OCI-LY1 (cell line): Measurements from ENCODE around the gene UNC5CL.

Experiments used
- H2AFZ ChIP-seq: fragments of 200-600 bp; sonication (generic), shearing (Covaris generic); 2 replicates; pipeline ENCODE4 v1.6.0; 2014; ENCODE audit warnings: antibody characterized with exemption, mild to moderate bottlenecking, low read length
- H3F3A ChIP-seq: fragments of 200-600 bp; sonication (generic), shearing (Covaris generic); 2 replicates; pipeline ENCODE4 v1.6.0; 2014; ENCODE audit warnings: mild to moderate bottlenecking, antibody characterized with exemption, low read length, moderate library complexity; ENCODE audit not compliant: insufficient read depth
- H3K27ac ChIP-seq: fragments of 200-600 bp; sonication (generic); 2 replicates; pipeline ENCODE4 v1.5.1; 2014; ENCODE audit warnings: low read length, mixed run types, mild to moderate bottlenecking, low read depth; ENCODE audit not compliant: poor library complexity, severe bottlenecking
- H3K27me3 ChIP-seq: fragments of 200-600 bp; sonication (generic); 2 replicates; pipeline ENCODE4 v1.6.0; 2014; ENCODE audit warnings: antibody characterized with exemption, mild to moderate bottlenecking, low read length, moderate library complexity; ENCODE audit not compliant: insufficient read depth
- H3K36me3 ChIP-seq: fragments of 200-600 bp; sonication (generic); 2 replicates; pipeline ENCODE4 v1.6.1; 2014; ENCODE audit warnings: mild to moderate bottlenecking, antibody characterized with exemption, low read length, moderate library complexity, mixed read lengths; ENCODE audit not compliant: insufficient read depth
- H3K4me1 ChIP-seq: fragments of 200-600 bp; sonication (generic); 2 replicates; pipeline ENCODE4 v1.5.1; 2014; ENCODE audit warnings: mild to moderate bottlenecking, low read length, moderate library complexity; ENCODE audit not compliant: insufficient read depth, severe bottlenecking
- H3K4me2 ChIP-seq: fragments of 200-600 bp; sonication (generic), shearing (Covaris generic); 2 replicates; pipeline ENCODE4 v1.6.1; 2014; ENCODE audit warnings: low read length
- H3K4me3 ChIP-seq: fragments of 200-600 bp; sonication (generic); 2 replicates; pipeline ENCODE4 v1.5.1; 2014; ENCODE audit warnings: low read length, low read depth, mild to moderate bottlenecking, mixed read lengths; ENCODE audit not compliant: poor library complexity, severe bottlenecking
- H3K79me2 ChIP-seq: fragments of 200-600 bp; shearing (Covaris generic); 2 replicates; pipeline ENCODE4 v1.6.1; 2016; ENCODE audit warnings: mixed run types, low read length, mixed read lengths; ENCODE audit not compliant: insufficient read depth
- H3K9ac ChIP-seq: fragments of 200-600 bp; sonication (generic), shearing (Covaris generic); 2 replicates; pipeline ENCODE4 v1.6.1; 2014; ENCODE audit warnings: mild to moderate bottlenecking, low read length, mixed read lengths
- H3K9me2 ChIP-seq: fragments of 200-600 bp; sonication (generic), shearing (Covaris generic); 2 replicates; pipeline ENCODE4 v1.6.1; 2014; ENCODE audit warnings: low read depth, mild to moderate bottlenecking, low read length, mixed read lengths
- H3K9me3 ChIP-seq: fragments of 200-600 bp; shearing (Covaris generic); 2 replicates; pipeline ENCODE4 v1.6.1; 2014; ENCODE audit warnings: low read length, mixed read lengths
- H4K20me1 ChIP-seq: fragments of 200-600 bp; sonication (generic), shearing (Covaris generic); 2 replicates; pipeline ENCODE4 v1.6.0; 2016; ENCODE audit warnings: mild to moderate bottlenecking, low read length; ENCODE audit not compliant: insufficient read depth
- EZH2 ChIP-seq: fragments of 200-600 bp; sonication (generic), shearing (Covaris generic); IDR thresholded peaks from 2 replicates; pipeline ENCODE4 v1.8.0; 2017; ENCODE audit warnings: borderline replicate concordance, mixed run types, mild to moderate bottlenecking, antibody characterized with exemption, low read length, moderate library complexity, mixed read lengths
- TF ChIP-seq, protein P1 (sequence below): fragments of 200-600 bp; sonication (generic), shearing (Covaris generic); IDR thresholded peaks from 2 replicates; pipeline ENCODE4 v1.5.1; 2017; ENCODE audit warnings: mild to moderate bottlenecking, antibody characterized with exemption, low read length, moderate library complexity, mixed read lengths

Gene UNC5CL

GRCh38 chr6:41066867-41067304, 27.9 kb upstream of the UNC5CL start:
- H3K4me3 ChIP-seq: no peak overlapping the region
- no peak overlapping the region for H3K9ac ChIP-seq
- no peak overlapping the region for H3K27ac ChIP-seq
- no peaks in the 10 kb centered on the region for H3K9me3 ChIP-seq
- TF ChIP-seq, protein P1, sequence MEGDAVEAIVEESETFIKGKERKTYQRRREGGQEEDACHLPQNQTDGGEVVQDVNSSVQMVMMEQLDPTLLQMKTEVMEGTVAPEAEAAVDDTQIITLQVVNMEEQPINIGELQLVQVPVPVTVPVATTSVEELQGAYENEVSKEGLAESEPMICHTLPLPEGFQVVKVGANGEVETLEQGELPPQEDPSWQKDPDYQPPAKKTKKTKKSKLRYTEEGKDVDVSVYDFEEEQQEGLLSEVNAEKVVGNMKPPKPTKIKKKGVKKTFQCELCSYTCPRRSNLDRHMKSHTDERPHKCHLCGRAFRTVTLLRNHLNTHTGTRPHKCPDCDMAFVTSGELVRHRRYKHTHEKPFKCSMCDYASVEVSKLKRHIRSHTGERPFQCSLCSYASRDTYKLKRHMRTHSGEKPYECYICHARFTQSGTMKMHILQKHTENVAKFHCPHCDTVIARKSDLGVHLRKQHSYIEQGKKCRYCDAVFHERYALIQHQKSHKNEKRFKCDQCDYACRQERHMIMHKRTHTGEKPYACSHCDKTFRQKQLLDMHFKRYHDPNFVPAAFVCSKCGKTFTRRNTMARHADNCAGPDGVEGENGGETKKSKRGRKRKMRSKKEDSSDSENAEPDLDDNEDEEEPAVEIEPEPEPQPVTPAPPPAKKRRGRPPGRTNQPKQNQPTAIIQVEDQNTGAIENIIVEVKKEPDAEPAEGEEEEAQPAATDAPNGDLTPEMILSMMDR: peak; percentile 87
- TF ChIP-seq EZH2: no peak
- H3K27me3 ChIP-seq: no peaks in the 10 kb centered on the region
- no peaks in the 10 kb centered on the region for H3K79me2 ChIP-seq
- peaks cover 33% of the 10 kb centered on the region for H3K36me3 ChIP-seq
- H4K20me1 ChIP-seq: no peaks in the 10 kb centered on the region
- H3K4me2 ChIP-seq: no peak overlapping the region
- no peaks in the 10 kb centered on the region for H3F3A ChIP-seq
- no peaks in the 10 kb centered on the region for H3K9me2 ChIP-seq
- peaks cover 11% of the 10 kb centered on the region for H3K4me1 ChIP-seq
- H2AFZ ChIP-seq: no peak overlapping the region

GRCh38 chr6:41065550-41066026, 26.6 kb upstream of the UNC5CL start:
- Histone ChIP-seq H3K36me3 (peaks cover 34% of the 10 kb centered on the region), H3K9ac (no peak overlapping the region), H3K9me2 (no peaks in the 10 kb centered on the region)

DNA sequence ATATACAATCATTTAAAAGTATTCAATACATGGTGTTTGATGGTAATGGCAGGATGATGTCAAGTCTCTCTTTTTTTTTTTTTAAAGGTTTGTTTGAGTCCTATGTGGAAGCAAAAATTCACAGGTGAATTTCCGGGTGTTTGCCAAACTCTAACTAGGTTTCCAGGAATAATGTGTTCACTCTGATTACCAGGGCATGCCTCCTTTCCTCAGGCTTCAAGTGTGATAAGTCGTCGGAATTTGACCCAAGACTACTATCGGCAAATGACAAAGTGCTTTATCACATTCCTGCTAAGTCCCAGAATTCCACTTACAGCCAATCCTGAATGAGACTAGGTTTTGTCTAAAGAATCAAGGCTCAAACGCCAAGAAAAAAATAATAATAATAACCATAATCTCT, 25.8 kb upstream of the UNC5CL start:
- Histone ChIP-seq H3K27ac (no peak overlapping the region), H3K36me3 (peaks cover 31% of the 10 kb centered on the region)
- TF ChIP-seq, protein P1: no peak
- TF ChIP-seq EZH2: no peak

More at GRCh38 chr6:41065550-41066026, 26.6 kb upstream of the UNC5CL start:
- no peak overlapping the region for H2AFZ ChIP-seq
- no peaks in the 10 kb centered on the region for H3K27me3 ChIP-seq
- H3K9me3 ChIP-seq: no peaks in the 10 kb centered on the region
- H3K79me2 ChIP-seq: no peaks in the 10 kb centered on the region
- peaks cover 1% of the 10 kb centered on the region for H3K4me1 ChIP-seq
- no peak overlapping the region for H3K27ac ChIP-seq
- H4K20me1 ChIP-seq: no peaks in the 10 kb centered on the region
- no peaks in the 10 kb centered on the region for H3F3A ChIP-seq
- H3K4me2 ChIP-seq: no peak overlapping the region
- H3K4me3 ChIP-seq: no peak overlapping the region
- no peak for TF ChIP-seq EZH2
- TF ChIP-seq, protein P1: no peak

More for the DNA sequence above, 25.8 kb upstream of the UNC5CL start:
- H3K27me3 ChIP-seq: no peaks in the 10 kb centered on the region
- no peak overlapping the region for H2AFZ ChIP-seq
- no peak overlapping the region for H3K4me3 ChIP-seq
- H3K9me2 ChIP-seq: no peaks in the 10 kb centered on the region
- no peaks in the 10 kb centered on the region for H3K4me1 ChIP-seq
- no peaks in the 10 kb centered on the region for H3F3A ChIP-seq
- H3K4me2 ChIP-seq: no peak overlapping the region
- H3K79me2 ChIP-seq: no peaks in the 10 kb centered on the region
- H3K9ac ChIP-seq: no peak overlapping the region
- no peaks in the 10 kb centered on the region for H3K9me3 ChIP-seq
- no peaks in the 10 kb centered on the region for H4K20me1 ChIP-seq
